Tibial nerve (tissue), 4 donors: ENCODE data around the gene TLE7.

Source experiments
- CTCF ChIP-seq, 5 experiments: fragments of 200-600 bp in 3 of 5; fragments of 450-650 bp in 2 of 5; sonication (generic) in 3 of 5; IDR thresholded peaks; one replicate each; pipeline ENCODE4 v1.5.1; 2016 to 2019; ENCODE audit warnings: antibody characterized with exemption in 5 of 5, mild to moderate bottlenecking in 3 of 5, moderate library complexity in 2 of 5
- EP300 ChIP-seq, 2 donors: sonication (generic); formaldehyde crosslinking; IDR thresholded peaks; one replicate each; pipeline ENCODE4 v1.6.1; 2017; ENCODE audit warnings: antibody characterized with exemption in 2 of 2, mild to moderate bottlenecking in 1 of 2
- POLR2A ChIP-seq, 2 donors: fragments of 450-650 bp; IDR thresholded peaks; one replicate each; pipeline ENCODE4 v1.6.1; 2017; ENCODE audit warnings: antibody characterized with exemption in 2 of 2, mild to moderate bottlenecking in 2 of 2, moderate library complexity in 2 of 2

- TF ChIP-seq POLR2A (IDR thresholded peaks at IDR 0.05), result no peak
- TF ChIP-seq CTCF (IDR thresholded peaks at IDR 0.05), result no peak
- no peak for TF ChIP-seq EP300 (IDR thresholded peaks at IDR 0.05)
Measured at GRCh38 chr16:71426880-71427615, 14.8 kb downstream of the TLE7 start.
